ENCODE measurements around the gene CYP19A1.

CYP19A1 gene

DNA sequence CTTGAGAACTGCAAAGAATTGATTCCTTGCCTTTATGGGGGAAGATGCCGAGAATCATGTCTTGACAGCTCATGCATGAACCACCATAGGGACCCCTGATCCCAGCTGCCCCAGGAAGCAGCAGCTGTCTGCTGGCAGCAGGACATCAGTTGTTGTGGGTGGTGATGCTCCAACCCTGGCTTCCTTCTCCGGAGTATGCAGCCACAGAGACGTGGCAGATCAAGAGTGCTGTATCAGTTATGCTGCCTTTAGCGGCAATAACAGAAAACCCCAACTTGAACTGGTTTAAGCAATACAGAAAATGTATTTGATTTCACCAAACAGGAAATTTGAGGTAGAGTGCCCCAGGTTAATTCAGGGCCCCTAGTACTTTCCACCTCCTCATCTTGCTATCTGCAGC lies 151.5 kb downstream of the CYP19A1 start:
- no peak for FAIRE-seq
- DNase-seq (ENCODE audit: low spot score), result no peak

DNA sequence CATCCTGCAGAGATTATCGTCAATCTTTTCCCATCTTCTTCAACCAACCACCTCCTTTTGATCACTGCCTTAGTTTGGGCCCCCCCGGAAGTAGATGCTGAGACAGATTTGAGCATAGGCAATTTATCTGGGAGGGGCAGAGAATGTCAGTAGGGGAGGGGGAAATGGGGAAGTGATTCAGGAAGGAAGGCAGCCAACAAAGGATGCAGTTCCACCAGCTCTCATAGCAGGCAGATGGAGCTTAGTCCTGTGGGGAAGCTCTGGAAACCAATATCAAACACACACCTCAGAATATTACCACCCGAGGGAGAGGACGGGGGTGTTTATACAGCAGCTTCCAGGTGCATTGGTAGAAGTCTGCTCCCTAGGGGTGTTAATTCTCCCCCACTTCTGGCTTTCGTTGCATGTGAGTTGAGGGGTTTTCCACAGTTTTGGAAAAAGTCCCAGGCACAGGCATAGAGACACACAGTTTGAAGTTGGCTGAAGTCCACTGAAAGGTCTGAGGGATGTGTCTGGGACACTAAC lies 152.2 kb downstream of the CYP19A1 start:
- no peak for FAIRE-seq
- no peak for DNase-seq (ENCODE audit: low spot score)

DNA sequence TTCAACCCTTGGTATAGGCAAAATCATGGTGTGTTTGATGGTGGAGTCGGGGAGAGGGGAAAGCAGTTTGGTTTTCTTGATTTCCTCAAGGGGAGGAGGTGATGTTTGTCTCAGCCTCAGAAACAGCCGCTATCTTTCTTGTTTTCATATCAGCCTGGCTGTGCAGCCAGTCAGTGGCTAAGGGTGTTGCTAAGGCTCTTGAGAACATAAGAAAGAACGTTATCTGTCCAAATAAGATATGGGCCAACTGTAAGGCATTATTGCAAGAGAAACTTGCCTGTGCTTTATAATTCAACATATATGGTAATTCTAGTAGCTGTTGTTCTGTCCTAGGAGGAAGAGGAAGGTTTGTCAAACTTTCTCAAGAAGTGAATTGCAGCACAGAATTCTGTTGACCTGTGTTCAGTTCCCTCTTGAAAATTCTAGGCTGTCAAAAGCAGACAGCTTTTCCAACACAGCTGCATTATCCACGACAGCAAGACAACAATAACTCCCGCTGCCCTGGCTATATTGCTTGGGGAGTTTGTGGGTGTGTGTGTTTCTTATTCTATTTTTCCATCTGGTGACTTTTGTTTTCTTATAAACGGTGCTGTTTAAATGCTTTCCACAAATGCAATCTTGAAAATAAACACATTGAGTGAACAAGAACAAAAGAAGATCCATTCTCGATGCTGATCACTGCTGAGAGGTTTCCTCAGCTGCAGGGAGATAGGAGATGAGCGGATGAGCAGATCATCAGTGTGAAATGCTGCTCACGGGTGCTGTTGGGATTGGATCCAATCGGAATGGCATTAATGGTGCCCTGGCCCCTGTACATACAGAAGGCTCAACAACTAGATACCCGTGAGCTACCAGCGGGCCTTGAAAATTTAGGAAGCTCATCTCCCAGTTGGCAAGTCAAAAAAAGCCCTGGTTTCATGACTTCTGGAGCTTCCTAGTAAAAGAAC lies 152.9 kb downstream of the CYP19A1 start:
- FAIRE-seq (no peak), DNase-seq (ENCODE audit: low spot score) (no peak)

DNA sequence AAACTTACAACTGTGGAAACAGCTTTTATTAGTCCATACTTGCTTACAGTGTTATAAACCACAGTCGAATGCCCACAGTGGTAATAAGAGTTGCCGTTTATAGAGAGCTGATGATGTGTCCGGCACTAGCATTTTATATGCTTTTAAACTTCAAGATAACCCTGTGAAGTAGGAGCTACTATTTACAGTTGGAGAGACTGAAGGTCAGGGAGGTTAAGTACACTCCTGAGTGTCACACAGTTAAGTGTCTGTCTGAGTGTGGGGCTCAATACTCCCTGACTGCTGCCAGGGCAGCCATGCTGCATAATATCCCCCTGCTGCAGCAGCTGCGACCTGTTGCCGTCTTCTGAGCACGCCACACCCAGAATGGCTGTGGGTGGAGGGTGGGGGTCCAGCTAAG lies 153.8 kb downstream of the CYP19A1 start:
- FAIRE-seq, result no peak
- DNase-seq (ENCODE audit: low spot score), result no peak

DNA sequence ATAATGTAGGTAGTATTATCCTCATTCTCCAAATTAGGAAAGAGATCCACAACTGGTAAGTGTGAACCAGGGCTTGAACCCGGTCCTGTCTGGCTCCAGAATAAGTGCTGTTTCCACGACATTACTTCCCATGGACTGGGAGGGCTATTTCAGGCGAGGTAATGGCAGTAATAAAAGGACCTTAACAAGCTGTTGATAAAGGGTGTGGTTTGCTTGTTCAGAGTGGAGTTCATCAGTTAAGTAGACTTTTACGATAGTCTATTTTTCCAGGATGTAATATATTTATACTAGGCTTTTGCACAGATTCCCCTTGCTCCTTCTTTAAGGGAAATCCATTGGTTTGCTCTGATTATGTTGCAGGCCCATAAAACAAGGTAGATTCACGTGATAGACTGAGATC lies 155.3 kb downstream of the CYP19A1 start:
- no peak for DNase-seq (ENCODE audit: low spot score)
- FAIRE-seq, result no peak

DNA sequence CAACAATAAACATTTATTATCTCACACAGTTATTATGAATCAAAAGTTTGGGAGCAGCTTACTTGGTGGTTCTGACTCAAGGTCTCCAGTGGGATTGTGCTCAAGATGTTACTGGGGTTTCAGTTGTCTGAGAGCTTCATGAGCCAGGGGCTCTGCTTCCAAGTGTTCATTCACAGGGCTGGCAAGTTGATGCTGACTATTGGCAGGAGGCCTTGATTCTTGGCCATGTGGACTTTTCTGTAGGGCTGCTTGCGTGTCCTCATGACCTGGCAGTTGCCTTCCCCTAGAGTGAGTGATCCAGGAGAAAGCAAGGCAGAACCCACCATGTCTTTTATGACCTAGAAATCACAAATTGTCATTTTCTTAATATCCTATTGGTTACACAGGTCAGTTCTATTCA lies 156.5 kb downstream of the CYP19A1 start:
- DNase-seq (ENCODE audit: low spot score) (no peak), FAIRE-seq (no peak)

DNA sequence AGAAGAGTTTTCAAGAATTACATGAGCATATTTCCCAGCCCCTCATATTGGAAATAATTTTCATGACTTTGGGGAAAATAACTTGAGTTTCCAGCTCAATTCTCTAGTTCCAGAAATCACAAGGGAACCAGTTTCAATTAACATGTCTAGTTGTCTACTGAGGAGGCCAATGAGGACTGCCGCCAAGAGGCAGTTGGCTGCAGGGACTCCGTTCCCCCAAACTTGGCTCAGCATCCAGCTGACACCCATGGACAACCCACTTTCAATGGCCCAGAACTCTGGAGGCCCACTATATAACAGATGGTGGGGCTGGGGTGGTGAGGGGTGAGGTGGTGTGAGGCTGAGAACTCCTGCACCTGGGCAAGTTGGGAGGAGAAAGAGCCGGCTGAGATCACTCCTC lies 157.2 kb downstream of the CYP19A1 start:
- DNase-seq (ENCODE audit: low spot score) (no peak), FAIRE-seq (no peak)

DNA sequence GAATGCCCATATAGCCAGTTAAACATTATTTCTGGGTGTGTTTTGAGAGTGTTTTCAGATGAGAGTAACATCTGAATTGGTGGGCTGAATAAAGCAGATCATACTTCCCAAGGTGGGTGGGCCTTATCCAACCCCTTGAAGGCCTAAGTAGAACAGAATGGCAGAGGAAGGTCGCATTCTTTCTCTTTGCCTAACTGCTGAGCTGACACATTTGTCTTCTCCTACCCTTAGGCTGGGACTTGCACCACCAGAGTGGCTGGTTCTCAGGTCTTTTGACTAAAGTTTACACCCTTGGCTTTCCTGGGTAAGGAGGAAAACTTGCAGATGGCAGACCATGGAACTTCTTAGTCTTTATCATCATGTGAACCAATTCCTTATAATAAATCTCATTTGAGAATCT lies 157.9 kb downstream of the CYP19A1 start:
- FAIRE-seq (no peak), DNase-seq (ENCODE audit: low spot score) (no peak)

DNA sequence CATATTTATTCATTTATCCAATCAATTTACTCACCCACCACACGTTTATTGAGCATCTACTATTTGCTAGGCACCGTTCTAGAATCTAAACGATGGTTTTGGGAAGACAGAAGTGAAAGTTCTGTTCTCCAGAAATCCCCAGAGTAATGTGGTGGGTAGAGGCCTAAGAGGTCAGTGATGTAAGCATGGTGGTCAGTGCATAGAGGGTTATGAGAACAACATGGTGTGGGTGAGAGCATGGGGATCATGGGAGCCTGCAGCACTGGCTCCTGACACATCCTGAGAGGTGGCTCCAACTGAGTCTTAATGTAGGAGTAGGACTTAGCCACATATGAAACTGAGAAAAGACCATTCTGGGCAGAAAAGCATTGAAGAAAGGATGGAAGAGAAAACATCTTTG lies 158.4 kb downstream of the CYP19A1 start:
- DNase-seq (ENCODE audit: low spot score) (no peak), FAIRE-seq (no peak)

DNA sequence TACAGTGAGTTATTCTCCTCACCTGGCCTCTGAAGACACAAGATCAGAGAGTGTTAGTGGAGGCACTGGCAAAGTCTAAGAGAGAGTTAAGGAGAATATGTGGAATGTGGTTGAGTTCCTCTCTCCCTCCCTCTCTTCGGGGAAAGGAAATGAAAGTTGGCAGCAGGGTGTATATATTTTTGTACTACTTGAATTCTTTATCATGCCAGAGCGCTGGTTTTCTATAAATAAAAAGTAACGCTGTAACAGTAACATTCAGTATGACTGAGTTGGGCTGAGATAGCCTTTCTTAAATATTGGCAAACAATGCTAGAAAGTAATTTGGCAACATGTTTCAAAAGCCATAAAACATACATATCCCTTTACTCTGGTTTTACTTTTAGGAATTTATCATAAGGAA lies 166.2 kb downstream of the CYP19A1 start:
- no peak for DNase-seq (ENCODE audit: low spot score)

DNA sequence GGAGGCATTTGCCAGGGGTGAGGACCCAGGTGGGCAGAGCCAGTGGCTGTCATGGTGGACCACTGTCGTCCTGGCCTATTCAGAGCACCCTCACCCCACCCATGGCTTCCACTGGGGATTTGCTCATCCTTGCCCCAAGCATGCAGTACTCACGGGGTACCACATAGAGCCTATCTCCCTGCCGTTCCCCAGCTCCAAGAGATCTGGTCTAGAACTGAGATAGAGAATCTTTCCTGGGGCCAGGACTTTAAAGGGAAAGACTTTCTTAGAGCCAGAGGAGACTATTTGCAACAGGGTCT lies 166.8 kb downstream of the CYP19A1 start:
- FAIRE-seq, result no peak
- no peak for DNase-seq (ENCODE audit: low spot score)

More for the DNA sequence above, 166.2 kb downstream of the CYP19A1 start:
- FAIRE-seq, result no peak

DNA sequence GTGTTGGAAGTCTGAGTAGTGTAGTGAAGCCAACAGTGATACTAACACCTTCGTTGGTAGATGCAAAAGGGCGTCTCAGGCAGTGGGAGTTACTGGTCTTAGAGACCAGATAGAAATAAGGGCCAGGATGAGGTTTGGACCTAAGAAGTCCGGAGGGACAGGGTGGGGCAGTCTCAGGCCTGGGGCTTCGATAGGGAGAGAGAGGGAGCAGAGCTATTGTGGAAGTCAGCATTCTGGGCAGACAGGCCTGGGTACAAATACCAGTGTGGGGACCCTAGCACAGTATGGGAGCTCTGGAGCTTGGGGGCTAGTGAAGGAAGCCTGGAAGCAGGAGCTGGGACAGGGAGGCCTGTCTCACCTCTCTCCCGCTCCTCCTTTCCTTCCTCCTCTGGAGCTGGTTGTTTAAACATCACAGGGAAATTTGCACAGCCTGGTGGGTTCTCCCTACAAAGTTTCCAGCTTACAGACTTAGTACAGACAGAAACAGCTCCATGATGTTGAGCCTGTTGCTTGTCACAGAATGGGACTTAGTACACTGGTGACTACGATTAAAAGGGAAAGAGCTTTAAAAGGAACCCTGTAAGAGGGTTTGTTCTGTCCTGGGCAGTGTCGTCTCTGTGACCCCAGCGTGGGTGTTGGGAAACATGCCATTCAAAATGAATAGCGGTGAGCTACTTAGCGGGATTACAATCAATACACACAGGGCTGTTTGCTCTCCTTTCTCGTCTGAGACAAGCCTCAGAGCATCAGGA lies 167.3 kb downstream of the CYP19A1 start:
- DNase-seq (ENCODE audit: low spot score), result no peak
- no peak for FAIRE-seq

DNA sequence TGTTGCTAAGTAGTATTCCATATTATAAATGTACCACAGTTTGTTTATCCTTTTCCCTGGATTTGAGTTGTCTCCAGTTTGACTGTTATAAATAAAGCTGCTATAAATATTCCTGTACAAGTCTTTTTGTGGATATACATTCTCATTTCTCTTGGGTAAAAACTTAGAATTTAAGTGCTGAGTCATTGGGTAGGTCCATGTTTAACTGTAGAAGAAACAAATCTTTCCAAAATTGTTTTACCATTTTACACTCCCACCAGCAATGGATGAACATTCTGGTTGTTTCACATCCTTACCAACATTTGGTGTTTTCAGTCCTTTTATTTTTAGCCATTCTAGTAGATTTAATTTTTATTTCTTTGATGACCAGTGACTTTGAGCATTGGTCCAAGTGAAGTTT lies 169.7 kb downstream of the CYP19A1 start:
- no peak for FAIRE-seq
- no peak for DNase-seq (ENCODE audit: low spot score)

DNA sequence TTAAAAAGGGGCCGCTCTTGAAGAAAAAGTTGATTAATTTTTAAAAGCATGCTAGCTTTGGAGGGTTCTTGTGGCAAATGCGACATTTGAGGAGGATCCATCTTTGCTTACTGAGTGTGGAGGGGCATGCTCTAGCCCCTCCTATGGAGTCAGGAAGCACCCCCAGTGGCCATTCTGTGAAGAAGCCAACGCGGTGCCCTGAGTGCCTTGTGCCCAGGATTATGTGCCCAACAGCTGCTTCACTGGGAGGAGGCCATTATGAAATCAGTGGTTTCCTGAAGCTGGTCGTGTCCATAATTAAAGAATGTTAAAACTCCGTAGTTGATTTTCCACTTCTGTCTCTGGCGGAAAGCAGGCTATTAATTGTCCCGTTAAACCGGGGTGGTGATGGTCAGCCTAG lies 174.6 kb downstream of the CYP19A1 start:
- FAIRE-seq (no peak), DNase-seq (ENCODE audit: low spot score) (no peak)

DNA sequence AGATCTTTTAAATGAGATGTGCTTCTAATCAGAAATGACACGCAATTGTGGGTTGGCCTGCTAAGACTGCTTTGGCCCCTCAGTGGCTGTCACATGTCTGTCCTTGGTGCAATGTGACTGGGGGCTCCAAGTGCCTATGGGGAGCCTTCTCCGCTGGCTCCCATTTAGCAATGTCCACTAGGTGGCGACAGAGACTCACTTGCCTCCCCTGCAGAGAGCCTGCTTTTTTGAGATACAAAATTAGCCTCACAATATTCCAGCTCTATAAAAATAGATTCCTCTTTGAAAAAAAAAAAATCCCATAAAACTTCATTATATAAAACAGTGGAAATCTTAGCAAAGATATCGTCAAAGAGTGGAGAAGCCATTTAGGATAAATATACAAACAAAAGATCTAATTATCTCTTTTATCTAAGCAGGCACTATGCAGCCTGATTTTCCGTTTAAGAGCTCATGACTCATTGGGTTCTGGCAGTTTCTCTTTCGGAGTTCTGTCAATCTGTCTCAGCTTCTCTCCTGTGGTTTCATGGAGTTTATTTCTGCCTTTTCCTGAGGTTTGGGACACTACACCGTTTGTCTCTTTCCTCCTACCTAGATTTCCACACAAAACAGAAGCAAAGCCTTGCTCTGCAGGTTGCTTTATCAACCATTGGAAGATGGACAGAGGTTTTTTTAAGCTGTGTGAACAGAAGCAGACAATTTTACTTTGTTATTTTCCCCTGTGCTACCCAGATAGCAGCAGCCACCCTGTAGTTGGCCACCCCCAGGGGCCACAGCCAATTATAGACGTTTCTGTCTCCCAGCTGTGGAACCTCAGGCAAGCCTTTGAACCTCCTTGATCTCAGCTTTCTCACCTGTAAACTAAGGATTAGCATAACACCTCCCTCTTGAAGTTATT lies 175.3 kb downstream of the CYP19A1 start:
- FAIRE-seq (no peak), DNase-seq (ENCODE audit: low spot score) (peak; percentile 57)

DNA sequence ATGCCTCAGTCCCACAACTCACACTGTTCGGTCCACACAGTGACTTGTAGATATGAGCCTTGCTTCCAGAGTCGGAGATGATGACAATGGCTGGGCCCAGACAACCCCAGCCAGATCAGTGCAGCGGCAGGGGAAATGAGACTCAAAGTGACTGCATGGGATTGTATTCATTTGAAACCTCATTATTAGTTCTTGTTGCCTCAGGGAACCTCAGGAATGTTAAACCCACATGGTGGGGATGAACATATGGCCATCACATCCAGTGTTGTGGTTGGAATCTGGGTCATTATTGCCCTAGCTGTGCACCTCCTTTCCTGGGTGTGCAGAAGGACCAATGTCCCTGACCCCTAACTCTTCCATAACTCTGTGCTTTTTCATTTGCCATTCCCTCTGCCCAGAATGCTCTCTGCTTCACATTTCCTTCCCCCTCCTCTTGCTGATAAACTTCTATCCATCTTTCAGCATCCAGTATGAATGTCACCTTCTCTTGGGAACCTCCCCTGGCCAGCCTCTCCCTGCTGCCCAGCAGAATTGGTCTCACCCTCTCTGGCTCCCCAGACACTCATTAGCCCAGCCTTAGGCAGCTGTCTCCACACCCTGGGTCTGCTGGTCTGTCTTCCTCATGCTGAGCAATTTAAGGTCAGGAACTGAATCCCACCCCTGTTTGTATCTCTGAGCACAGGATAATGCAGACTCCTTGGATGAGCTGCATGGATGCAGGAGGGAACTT lies 176.7 kb downstream of the CYP19A1 start:
- FAIRE-seq, result no peak
- DNase-seq (ENCODE audit: low spot score), result no peak

DNA sequence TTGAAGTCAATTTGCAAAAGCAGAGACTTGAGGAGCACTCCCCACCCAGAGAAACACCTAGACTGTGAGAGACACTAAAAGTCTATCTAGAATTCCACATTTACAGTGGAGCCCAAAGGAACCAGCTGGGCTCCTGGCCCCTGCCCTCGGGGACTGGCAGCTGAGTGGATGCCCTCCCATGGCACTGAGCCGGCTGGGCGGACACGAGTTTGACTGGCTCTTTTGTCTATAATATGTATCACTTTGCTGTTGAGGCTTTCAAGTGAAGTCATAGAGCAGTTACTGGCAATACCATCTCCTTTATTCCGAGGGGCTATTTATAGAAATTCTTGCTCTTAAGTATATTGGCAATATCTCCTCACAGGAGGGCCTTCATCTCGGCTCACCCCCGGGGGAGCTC lies 177.9 kb downstream of the CYP19A1 start:
- no peak for DNase-seq (ENCODE audit: low spot score)
- FAIRE-seq, result no peak
